HG03571 (cell line): Measurements from ENCODE around the gene EXD3.
A peak's percentile ranks its signal among the peaks of the same experiment; 100 is the strongest.

Experiments used
- ATAC-seq: cut with Tn5 transposase; IDR thresholded peaks from one replicate; pipeline ENCODE4 v1.9.1; 2021; ENCODE audit not compliant: unreplicated experiment

The EXD3 gene

GRCh38 chr9:137297966-137298365 lies 125.0 kb downstream of the EXD3 start:
- no peak for ATAC-seq

GRCh38 chr9:137296670-137297664 lies 126.0 kb downstream of the EXD3 start:
- ATAC-seq: no peak

- ATAC-seq: no peak
Observed at GRCh38 chr9:137295849-137296669, 126.9 kb downstream of the EXD3 start.

- ATAC-seq: no peak
Observed at GRCh38 chr9:137295238-137295811, 127.6 kb downstream of the EXD3 start.

- no peak for ATAC-seq
Observed at GRCh38 chr9:137294681-137295237, 128.2 kb downstream of the EXD3 start.

- ATAC-seq: no peak
Observed at GRCh38 chr9:137294091-137294680, 128.8 kb downstream of the EXD3 start.

GRCh38 chr9:137293482-137294090 lies 129.4 kb downstream of the EXD3 start:
- no peak for ATAC-seq

GRCh38 chr9:137293094-137293481 lies 129.9 kb downstream of the EXD3 start:
- ATAC-seq: no peak

GRCh38 chr9:137286975-137287383 lies 136.0 kb downstream of the EXD3 start:
- ATAC-seq: no peak

GRCh38 chr9:137281345-137282116 lies 141.4 kb downstream of the EXD3 start:
- ATAC-seq: no peak

- ATAC-seq: no peak
Observed at GRCh38 chr9:137280474-137281344, 142.3 kb downstream of the EXD3 start.

- no peak for ATAC-seq
Observed at GRCh38 chr9:137279741-137280473, 143.1 kb downstream of the EXD3 start.

- no peak for ATAC-seq
Observed at GRCh38 chr9:137278721-137279711, 143.9 kb downstream of the EXD3 start.

GRCh38 chr9:137278061-137278701 lies 144.8 kb downstream of the EXD3 start:
- ATAC-seq: no peak

- ATAC-seq: peak; percentile 58
Observed at GRCh38 chr9:137277329-137278041, 145.5 kb downstream of the EXD3 start, which contains the start of gene TOR4A. Gene TOR4A, plus strand, starts transcription at chr9:137277726. Its CDS starts 964 bp downstream, at chr9:137278690.
